Type B pancreatic cell (in vitro differentiated cells): ENCODE results near the gene SET. TPM values are rescaled to one million over a fixed set of nuclear protein-coding genes. Genes with fewer than 3 reads are reported as not detected.

Source experiments
- DNase-seq: peaks from one replicate; pipeline ENCODE4 v3.0.0; 2021; ENCODE audit warnings: mixed read lengths; ENCODE audit not compliant: unreplicated experiment; ENCODE audit errors: extremely low spot score
- H3K27ac Mint-ChIP-seq: 2 replicates; pipeline ENCODE4 v1.8.0; 2021; ENCODE audit warnings: mild to moderate bottlenecking, mixed read lengths
- H3K27me3 Mint-ChIP-seq: 2 replicates; pipeline ENCODE4 v1.8.0; 2021; ENCODE audit warnings: mixed read lengths
- H3K36me3 Mint-ChIP-seq: 2 replicates; pipeline ENCODE4 v1.8.0; 2021; ENCODE audit warnings: mixed read lengths
- H3K4me1 Mint-ChIP-seq: one replicate; pipeline ENCODE4 v1.8.0; 2021; ENCODE audit warnings: mixed read lengths; ENCODE audit not compliant: unreplicated experiment
- H3K4me3 Mint-ChIP-seq: 2 replicates; pipeline ENCODE4 v1.8.0; 2021; ENCODE audit warnings: mild to moderate bottlenecking, mixed read lengths
- H3K9me3 Mint-ChIP-seq: 2 replicates; pipeline ENCODE4 v1.8.0; 2021; ENCODE audit warnings: mixed read lengths
- total RNA-seq: library from RNA; stranded (reverse); gene quantifications from 2 replicates; pipeline ENCODE4 v1.2.1, GENCODE V29; 2021; ENCODE audit warnings: low replicate concordance
- TF ChIP-seq, protein P1 (sequence below): fragments of 200-600 bp; sonication (generic); conservative IDR thresholded peaks from 2 replicates; pipeline ENCODE4 v1.5.0; 2021; ENCODE audit warnings: antibody characterized with exemption, mild to moderate bottlenecking

The SET gene
- total RNA-seq, 1 donor from 2014 or later = 545 TPM

- Mint-ChIP-seq H3K27me3 (no peaks in the 10 kb centered on the region), H3K4me1 (peaks cover 38% of the 10 kb centered on the region), H3K27ac (peak overlapping the region; percentile 100), H3K4me3 (peak overlapping the region; percentile 97), H3K36me3 (peaks cover 11% of the 10 kb centered on the region), H3K9me3 (no peaks in the 10 kb centered on the region)
- DNase-seq = no peak
- TF ChIP-seq, protein P1, sequence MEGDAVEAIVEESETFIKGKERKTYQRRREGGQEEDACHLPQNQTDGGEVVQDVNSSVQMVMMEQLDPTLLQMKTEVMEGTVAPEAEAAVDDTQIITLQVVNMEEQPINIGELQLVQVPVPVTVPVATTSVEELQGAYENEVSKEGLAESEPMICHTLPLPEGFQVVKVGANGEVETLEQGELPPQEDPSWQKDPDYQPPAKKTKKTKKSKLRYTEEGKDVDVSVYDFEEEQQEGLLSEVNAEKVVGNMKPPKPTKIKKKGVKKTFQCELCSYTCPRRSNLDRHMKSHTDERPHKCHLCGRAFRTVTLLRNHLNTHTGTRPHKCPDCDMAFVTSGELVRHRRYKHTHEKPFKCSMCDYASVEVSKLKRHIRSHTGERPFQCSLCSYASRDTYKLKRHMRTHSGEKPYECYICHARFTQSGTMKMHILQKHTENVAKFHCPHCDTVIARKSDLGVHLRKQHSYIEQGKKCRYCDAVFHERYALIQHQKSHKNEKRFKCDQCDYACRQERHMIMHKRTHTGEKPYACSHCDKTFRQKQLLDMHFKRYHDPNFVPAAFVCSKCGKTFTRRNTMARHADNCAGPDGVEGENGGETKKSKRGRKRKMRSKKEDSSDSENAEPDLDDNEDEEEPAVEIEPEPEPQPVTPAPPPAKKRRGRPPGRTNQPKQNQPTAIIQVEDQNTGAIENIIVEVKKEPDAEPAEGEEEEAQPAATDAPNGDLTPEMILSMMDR = no peak
These were observed 5.0 kb upstream of the SET start for GRCh38 chr9:128684065-128684324.

DNA sequence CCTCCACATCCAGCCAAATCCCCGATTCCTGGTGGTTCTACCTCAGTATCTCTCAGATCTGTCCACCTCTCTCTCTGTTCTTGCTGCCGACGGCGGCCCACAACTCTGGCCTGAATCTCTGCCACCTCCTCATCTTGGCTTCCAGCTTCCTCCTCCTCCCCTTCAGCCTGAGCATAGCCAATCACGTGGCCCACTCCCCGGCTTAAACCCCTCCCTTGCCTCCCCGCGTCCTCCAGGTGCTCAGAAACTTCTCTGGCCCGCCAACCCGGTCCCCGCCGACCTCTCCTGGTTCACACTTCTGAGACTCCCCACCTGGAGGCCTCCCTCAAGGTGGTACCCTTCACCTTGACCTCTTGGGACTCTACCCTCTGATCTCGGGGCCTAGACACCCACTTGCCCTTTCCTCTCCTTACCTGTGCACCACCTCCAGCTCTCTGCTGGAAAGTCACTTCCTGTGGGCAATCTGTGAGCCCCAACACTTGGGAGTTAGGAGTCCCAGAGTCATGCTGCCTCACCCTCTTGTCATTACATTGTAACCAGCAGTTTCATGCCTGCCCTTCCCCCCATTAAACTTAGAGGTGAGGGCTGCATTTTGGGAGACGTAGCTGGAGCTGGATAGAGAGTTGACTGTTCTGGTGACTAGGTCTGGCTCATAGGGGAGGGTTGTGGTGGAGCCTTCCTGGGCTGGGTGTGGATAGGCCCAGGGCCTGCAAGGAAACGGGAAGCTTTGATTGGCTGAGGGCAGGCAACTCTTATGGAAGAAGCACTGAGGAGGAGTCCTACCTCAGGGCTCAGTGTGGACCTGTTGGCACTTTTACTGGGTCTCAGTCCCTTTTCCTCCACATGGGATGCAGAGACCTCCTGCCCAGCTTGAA is 4.5 kb upstream of the SET start:
- H3K27me3 Mint-ChIP-seq = no peaks in the 10 kb centered on the region
- no peak for DNase-seq
- peak overlapping the region; percentile 100 for H3K27ac Mint-ChIP-seq
- TF ChIP-seq, protein P1 = no peak
- H3K4me1 Mint-ChIP-seq = peaks cover 38% of the 10 kb centered on the region
- H3K36me3 Mint-ChIP-seq = peaks cover 11% of the 10 kb centered on the region
- H3K9me3 Mint-ChIP-seq = no peaks in the 10 kb centered on the region
- H3K4me3 Mint-ChIP-seq = peak overlapping the region; percentile 97

DNA sequence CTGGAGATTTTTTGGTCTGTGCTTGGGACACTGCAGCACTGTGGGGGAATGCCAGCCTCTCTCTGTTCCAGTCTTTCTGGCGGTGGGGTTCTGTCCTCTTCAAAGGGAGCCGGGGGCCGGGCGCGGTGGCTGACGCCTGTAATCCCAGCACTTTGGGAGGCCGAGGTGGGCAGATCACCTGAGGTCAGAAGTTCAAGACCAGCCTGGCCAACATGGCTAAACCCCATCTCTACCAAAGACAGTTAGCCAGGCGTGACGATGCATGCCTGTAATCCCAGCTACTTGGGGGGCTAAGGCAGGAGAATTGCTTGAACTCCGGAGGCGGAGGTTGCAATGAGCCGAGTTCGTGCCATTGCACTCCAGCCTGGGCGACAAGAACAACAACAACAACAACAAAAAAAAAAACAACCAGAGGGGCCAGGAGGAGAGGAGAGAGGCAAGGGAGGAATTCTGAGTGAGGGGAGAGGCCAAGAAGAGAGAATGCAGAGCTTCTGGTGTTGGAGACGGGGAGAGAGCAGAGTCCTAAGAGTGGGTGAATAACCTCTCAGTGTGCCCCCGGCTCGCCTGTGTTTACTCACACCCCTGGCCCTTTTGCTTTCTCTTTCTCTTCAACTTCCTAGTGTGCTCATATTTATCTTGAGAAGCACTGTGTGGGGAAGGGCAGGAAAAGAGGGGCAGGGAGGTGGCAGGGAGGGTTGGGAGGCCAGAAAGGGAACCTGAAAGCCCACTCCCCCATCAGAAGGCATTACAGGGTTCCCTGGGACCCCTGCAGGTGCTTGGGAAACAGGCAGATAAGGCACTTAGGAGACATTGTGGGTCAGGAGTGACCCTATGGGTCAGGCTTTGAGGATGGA is 3.2 kb upstream of the SET start:
- Mint-ChIP-seq H3K27me3 (peaks cover 4% of the 10 kb centered on the region), H3K27ac (peak overlapping the region; percentile 100), H3K9me3 (no peaks in the 10 kb centered on the region), H3K4me3 (peak overlapping the region; percentile 97), H3K4me1 (peaks cover 38% of the 10 kb centered on the region), H3K36me3 (peaks cover 17% of the 10 kb centered on the region)
- no peak for DNase-seq
- TF ChIP-seq, protein P1 = no peak

GRCh38 chr9:128687453-128687852 is 1.6 kb upstream of the SET start:
- peak overlapping the region; percentile 95 for H3K4me3 Mint-ChIP-seq
- no peaks in the 10 kb centered on the region for H3K9me3 Mint-ChIP-seq
- TF ChIP-seq, protein P1 = no peak
- H3K36me3 Mint-ChIP-seq = peaks cover 28% of the 10 kb centered on the region
- H3K27me3 Mint-ChIP-seq = peaks cover 4% of the 10 kb centered on the region
- H3K27ac Mint-ChIP-seq = peak overlapping the region; percentile 96
- DNase-seq = no peak
- peaks cover 47% of the 10 kb centered on the region for H3K4me1 Mint-ChIP-seq

DNA sequence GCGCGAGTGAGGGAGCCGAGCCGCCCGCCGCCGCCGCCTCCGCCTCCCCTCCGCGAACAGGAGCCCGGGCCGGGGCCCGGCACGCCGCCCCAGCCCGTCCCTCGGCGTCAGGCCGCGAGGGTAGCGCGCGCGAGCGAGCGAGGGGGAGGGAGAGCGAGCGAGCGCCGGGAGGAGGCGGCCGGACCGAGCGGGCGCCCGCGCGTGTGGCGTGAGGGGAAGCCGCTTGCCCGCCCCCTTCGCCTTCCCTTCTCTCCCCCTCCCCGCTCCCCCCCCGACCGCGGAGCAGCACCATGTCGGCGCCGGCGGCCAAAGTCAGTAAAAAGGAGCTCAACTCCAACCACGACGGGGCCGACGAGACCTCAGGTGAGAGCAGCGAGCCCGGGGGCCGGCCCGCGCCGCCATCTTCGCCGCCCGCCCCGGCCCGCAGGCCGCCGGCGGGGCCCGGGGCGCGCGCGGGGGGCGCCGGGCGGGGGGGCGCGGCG is 312 bp downstream of the SET start:
- no peaks in the 10 kb centered on the region for H3K9me3 Mint-ChIP-seq
- H3K4me1 Mint-ChIP-seq = peaks cover 38% of the 10 kb centered on the region
- DNase-seq = no peak
- H3K27ac Mint-ChIP-seq = no peak overlapping the region
- peaks cover 35% of the 10 kb centered on the region for H3K36me3 Mint-ChIP-seq
- TF ChIP-seq, protein P1 = no peak
- H3K4me3 Mint-ChIP-seq = peak overlapping the region; percentile 55
- H3K27me3 Mint-ChIP-seq = peaks cover 4% of the 10 kb centered on the region
